D341Med (cell line): ENCODE results near the gene GNLY.
"Not testable (repeated sequence)": the region's sequence is repeated elsewhere in the genome, so short reads cannot be mapped to it uniquely, and the experiment has no call there.

Experiments used
- DNase-seq: peaks from one replicate; pipeline ENCODE4 v3.0.0; 2012; ENCODE audit warnings: low spot score

Gene GNLY

GRCh38 chr2:85710687-85711577, 16.8 kb downstream of the GNLY start:
- DNase-seq: no peak

- DNase-seq: no peak
Observed at GRCh38 chr2:85711578-85712060, 17.5 kb downstream of the GNLY start.

GRCh38 chr2:85712336-85712735, 18.2 kb downstream of the GNLY start:
- DNase-seq: no peak

- no peak for DNase-seq
Observed at GRCh38 chr2:85712849-85713612, 18.9 kb downstream of the GNLY start.

GRCh38 chr2:85713836-85714235, 19.7 kb downstream of the GNLY start:
- no peak for DNase-seq

- not testable (repeated sequence) for DNase-seq
Observed at GRCh38 chr2:85714421-85714820, 20.3 kb downstream of the GNLY start.

GRCh38 chr2:85714841-85715240, 20.7 kb downstream of the GNLY start:
- no peak for DNase-seq

- DNase-seq: no peak
Observed at GRCh38 chr2:85716346-85716914, 22.3 kb downstream of the GNLY start.

GRCh38 chr2:85717308-85718008, 23.3 kb downstream of the GNLY start:
- peak; percentile 51 for DNase-seq

GRCh38 chr2:85718009-85718391, 23.8 kb downstream of the GNLY start:
- DNase-seq: no peak

- no peak for DNase-seq
Observed at GRCh38 chr2:85718885-85719492, 24.8 kb downstream of the GNLY start.

- no peak for DNase-seq
Observed at GRCh38 chr2:85719609-85720240, 25.6 kb downstream of the GNLY start.

GRCh38 chr2:85720533-85720932, 26.4 kb downstream of the GNLY start:
- DNase-seq: no peak

GRCh38 chr2:85721641-85722040, 27.5 kb downstream of the GNLY start:
- DNase-seq: no peak

- no peak for DNase-seq
Observed at GRCh38 chr2:85722519-85722918, 28.4 kb downstream of the GNLY start.

GRCh38 chr2:85723707-85724360, 29.7 kb downstream of the GNLY start:
- no peak for DNase-seq

GRCh38 chr2:85724731-85725181, 30.6 kb downstream of the GNLY start:
- peak; percentile 63 for DNase-seq

- no peak for DNase-seq
Observed at GRCh38 chr2:85725451-85725850, 31.3 kb downstream of the GNLY start.

- DNase-seq: no peak
Observed at GRCh38 chr2:85727798-85728197, 33.6 kb downstream of the GNLY start.

GRCh38 chr2:85728342-85728741, 34.2 kb downstream of the GNLY start:
- no peak for DNase-seq
